Activated CD4-positive, alpha-beta T cell treated with anti-CD3 and anti-CD28 coated beads for 48 hours (primary cell): ENCODE data around the gene LRRTM2.
A peak's percentile ranks its signal among the peaks of the same experiment; 100 is the strongest.
"Not testable (repeated sequence)": the region's sequence is repeated elsewhere in the genome, so short reads cannot be mapped to it uniquely, and the experiment has no call there.

Experiments
- DNase-seq: peaks from one replicate; pipeline ENCODE4 v3.0.0-alpha.2; 2020

The LRRTM2 gene

DNA sequence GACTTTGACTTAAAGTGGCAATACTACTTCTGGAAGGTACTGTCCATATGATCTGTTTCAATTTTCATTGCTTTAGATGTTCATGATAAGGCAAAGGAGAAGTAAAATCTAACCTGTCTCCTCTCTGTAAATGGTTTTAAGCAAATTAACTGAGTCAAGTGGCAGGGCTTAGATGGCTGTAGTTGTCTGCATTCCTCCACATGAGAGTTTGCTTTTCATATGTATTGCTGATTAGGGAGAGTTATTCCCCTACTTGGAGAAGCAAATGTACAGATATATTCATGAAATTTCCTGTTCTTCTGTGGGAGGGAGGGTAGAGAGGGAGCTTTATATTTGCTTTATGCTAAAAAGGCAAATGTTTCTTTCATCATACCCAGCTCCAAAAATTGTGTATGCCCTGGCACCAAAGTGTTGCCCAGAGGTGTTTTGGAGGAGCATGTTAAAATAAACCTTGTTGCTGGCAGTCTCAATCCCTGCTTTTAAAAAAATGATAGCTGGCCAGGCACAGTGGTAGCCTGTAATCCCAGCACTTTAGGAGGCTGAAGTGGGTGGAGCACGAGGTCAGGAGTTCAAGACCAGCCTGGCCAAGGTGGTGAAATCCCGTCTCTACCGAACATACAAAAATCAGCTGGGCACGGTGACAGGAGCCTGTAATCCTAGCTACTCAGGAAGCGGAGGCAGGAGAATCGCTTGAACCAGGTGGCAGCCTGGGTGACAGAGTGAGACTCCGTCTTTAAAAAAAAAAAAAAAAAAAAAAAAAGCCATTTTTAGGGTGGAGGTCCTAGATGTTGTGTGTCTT, 3.5 kb upstream of the LRRTM2 start:
- DNase-seq = no peak

DNA sequence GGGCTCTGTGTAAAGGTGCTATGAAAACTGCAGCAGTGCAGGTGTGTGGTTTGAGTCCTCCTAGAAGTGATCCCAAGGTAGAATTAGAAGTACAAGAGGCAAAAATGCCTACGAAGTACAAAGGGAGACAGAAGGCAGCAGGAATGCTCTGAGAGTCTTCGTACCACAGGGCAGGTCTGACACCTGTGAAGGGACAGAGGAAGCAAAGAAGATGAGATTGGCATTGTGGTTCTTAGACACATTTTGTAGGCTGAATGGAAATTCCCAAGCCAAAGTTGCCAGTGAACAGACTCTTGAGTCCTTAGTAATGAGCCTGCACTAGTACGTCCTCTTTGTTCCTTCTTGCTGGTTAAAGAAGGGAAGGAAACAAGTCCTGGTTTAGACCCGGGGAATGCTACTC, 1.7 kb upstream of the LRRTM2 start:
- no peak for DNase-seq

DNA sequence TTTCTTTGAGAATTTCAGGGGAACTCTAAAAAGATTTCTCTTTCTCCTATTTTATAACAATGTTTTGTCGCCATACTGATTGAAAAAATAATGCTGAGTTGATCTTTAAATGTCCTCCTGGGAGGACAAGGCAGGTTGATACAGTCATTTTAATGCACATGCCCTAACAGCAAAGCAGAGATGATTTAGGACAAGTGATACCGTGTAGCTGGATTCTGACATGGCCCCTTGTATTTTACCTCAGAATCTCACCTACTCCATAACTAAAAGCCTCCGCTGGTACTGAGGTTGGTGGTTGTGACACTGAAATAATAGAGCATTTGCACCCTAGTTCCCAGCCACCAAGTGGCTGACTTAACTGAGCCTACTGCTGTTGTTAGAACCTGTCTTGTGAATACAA, 811 bp upstream of the LRRTM2 start:
- DNase-seq = no peak

DNA sequence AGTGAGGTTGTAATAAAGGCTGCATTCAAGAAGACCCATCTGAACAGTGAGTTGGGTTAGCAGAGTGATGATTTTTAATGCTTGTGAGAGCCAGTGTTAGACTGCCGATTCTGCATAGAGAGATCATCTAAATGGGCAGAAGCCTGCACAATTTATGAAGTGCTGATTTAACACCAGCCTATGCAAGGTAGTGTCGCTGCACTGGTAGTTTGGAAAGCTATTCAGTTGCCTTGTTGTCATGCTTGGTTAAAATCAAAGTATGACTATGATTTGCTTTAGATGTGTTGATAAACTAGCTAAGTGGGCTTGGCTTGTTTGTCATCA, 379 bp upstream of the LRRTM2 start:
- no peak for DNase-seq

DNA sequence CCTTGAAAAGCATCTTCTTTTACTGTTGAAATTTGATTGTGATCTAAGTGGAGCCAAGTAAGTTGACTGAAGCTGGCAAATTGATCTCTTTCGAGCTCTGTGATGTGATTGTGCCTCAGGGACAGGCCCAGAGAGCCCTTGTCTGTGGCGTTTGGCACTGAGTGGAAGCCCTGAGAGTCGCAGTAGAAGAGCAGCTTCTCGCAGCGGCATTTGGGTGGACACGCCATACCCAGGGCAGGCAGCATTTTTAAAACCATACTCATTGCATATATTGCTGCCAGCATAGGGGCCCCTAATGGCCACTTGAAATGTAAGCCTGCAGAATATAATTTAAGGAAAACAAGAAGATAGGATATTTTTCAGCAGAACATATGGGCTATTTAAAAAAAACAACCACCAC, 894 bp downstream of the LRRTM2 start:
- DNase-seq = no peak

DNA sequence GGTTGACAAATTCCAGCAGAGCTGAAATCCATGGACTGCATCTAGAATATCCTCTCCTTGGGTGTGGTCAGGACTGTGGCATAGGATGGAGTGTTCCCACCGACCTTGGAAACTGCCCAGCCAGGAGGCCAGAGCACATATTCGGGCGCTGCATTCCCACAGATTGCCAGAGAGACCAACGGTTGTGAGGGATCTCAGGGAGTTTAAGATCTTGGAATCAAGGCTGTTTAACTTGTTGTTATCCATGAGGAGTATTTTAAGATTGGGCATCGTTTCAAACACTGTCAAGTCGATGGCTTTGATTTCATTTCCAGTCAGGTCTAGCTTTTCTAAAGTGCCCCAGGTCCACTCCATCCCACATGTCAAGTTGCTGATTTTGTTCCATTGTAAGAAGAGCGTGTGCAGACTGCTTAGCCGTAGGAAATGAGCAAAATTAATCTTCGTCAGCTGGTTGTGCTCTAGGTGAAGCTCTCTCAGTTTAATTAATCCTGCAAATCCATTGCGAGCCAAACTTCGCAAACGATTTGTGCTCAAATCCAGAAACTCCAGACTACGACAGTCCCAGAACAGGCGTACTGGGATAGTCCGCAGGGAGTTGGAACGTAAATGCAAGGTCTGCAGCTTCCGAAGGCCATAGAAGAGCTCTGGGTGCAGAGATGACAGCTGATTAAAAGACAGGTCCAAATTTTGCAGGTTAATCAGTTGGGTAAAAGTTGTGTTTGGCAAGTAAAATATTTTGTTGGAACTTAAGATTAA, 1.5 kb downstream of the LRRTM2 start:
- no peak for DNase-seq

DNA sequence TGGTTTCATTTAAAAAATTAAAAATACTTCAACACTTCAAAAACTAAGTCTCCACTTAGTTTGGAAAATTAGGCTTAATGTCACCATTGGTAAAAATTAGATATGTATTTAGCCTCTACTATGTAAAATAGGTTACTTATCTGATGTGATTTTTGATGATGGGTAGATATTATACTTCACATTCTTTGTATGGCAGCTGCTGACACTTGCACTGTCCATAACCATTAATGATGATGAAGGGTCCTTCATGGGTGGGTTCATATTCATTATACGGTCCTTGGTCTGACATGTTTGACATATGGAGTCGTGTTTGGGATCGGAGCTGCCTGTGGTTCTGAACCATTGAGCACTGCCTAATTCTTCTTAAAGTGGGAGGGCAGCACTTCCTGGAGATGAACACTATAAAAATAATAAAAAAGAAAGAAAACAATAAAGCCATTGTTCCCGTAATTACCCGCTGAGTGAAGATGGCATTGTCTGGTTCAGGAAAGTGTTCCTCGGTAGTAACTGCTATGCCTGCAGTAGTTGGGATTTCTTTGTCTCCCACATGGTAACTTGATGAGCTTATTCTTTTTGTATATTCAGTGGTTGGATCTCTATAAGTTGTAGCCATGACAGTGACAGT, 2.2 kb downstream of the LRRTM2 start:
- no peak for DNase-seq

DNA sequence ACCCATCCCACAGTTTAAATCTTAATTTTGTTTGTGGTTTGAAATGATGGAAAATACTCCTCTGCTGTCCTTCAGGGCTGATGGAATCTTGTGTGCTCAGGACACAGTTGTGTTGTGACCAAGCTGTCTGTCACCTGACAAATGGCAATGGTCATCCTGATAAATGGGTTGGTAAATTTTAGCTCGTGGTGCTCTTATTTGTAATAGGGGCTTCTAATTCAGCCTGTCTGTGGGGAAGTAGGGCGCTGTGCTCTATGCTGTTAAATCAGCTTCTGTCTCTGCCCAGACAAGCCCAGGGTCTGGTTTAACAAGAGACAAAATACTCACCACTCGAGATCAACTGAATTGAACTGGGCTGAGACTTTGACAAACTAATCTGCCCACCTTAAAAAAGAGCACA, 4.5 kb downstream of the LRRTM2 start:
- no peak for DNase-seq

DNA sequence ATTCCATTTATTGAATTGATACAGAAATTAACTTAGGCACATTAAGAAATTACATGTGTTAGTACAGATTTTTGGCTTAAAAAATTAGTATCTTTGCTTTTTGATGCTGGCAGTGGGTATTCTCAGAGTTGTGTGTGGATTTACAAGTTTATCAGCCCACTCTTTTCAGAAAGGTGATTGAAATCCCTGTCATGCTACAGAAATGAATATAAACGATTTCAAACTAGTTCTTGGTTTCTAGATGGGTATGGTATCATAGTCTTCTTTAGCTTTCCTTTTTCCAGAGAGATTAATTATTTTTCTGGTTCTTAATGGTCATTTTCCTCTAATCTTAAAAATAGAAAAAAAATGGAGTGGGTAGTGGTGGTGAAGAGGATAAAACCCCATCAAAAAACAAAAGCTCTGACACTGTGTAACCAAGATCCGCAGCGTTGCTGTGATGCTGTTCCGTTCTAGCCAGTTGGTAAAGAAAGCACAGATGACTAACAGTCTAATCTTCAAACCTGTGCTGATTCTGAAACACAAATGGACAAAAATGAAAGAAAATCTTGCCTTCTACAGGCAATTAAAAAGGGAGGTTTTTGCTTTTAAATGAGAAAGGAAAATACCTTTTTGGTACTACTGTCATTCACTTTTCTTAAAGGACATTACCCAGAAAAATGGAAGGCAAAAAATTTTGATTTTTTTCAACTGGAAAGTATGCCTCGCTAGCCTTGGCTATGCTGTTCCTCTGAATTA, 5.2 kb downstream of the LRRTM2 start:
- peak; percentile 20 for DNase-seq

DNA sequence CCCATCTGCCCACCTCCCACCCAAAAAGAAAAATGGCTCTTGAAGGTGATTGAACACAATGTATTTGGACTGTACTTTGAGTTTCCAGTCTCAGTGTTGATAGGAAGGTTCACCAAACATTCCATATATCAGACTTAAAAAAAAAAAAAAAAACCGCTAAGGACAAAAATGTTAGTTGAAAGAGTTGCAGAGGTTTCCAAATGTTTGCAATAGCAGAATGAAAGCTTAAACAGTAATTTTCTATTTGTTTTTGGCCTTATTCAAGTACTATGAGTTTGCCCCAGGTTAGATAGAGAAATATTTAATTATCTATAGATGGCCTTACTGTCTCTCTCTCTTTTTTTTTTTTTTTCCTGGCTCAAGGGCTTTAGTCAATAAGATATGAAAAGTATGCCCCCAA, 6.1 kb downstream of the LRRTM2 start:
- no peak for DNase-seq

DNA sequence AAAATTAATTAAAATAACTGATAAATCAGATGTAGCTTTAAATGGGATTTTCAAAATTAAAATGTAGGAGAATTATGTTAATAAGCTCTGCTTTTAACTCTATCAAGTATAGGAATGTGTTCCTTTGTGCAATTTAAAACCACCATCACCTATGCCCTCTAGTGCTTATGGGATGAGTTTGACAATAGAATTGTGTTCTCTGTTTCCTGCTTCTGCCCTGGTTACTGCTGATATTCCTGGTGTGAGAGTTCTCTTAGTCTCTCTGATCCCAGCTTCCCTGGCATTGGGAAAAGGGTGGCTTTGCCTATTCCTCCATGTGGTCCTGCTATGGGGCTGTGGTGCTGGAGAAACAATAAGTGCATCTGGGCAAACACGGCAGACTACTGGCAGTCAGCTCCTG, 8.1 kb downstream of the LRRTM2 start:
- DNase-seq = no peak

DNA sequence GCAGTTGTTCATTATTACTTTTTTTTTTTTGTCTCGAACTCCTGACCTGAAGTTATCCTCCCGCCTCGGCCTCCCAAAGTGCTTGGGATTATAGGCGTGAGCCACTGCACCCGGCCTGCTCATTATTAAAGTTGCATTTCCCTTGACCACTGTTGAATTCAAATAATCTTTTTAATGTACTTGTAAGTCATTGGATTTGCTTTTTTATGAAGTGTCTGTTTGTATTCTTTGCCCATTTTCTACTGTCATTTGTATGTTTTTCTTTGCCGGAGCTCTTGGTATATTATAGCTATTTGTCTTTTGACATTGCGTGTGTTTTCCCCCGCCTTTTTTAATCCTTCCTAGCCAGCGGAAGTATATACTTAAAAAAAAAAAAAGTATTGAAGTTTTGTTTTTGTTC, 22.0 kb downstream of the LRRTM2 start:
- no peak for DNase-seq

DNA sequence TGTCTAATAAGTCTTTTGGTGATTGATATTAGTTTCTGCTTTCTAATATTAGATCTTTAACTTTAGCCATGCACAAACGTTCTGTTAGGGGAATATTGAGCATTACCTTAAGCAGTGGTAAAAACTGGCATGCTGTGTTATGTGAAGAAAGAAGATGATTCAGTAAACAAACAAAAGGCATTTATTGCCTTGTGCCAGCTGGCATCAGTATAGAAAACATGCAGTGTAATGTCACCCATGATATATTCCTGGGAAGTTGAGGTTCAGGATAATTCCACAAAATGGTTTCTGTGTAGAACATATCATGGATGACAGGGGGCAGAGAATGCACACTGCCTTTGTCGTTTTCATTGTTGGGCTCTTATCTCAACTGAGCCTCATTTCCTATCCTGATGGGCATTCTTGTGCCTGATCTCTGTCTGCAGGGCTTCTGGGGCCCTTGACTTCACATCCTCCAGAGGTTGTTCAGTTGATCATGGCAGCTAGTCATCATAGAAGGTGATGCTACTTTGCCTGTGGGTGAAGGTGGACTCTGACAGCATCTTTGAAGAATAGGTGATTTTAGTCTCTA, 24.2 kb downstream of the LRRTM2 start:
- DNase-seq = no peak

DNA sequence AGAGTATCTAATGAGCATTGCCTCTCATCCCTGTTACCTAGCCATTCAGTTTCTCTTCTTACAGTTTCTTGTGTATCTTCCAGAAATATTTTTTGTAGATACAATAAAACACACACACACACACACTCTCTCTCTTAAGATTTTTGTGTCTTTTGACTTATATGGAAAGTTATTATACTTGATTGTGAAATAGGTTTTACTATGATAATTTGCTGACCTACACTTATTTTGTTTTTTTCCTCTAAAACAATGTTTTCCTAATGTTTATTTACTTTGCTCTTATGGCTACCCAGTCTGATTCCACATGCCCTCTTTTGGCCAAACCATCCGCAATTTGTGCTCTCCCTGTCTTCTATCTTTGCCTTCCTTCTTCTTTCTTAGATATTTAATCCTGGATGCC, 25.3 kb downstream of the LRRTM2 start:
- no peak for DNase-seq

DNA sequence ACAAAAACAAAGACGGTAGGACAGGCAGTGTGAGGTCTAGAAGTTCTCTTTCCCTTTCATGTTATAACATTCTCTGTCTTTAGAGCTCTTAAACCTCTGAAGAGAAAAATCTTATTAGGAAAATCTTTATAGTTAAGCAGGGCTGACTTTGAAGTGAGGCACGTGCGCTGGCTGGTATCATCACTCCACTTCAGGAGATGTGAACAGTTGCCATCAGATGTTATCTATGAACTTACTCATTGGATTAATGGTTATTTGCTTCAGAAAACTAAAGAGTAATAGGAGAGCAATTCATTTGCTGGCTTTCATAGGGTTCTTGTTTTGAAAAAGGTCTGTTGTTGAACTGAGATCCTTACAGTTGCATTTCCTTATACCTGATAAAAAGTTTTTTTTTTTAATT, 25.7 kb downstream of the LRRTM2 start:
- no peak for DNase-seq

DNA sequence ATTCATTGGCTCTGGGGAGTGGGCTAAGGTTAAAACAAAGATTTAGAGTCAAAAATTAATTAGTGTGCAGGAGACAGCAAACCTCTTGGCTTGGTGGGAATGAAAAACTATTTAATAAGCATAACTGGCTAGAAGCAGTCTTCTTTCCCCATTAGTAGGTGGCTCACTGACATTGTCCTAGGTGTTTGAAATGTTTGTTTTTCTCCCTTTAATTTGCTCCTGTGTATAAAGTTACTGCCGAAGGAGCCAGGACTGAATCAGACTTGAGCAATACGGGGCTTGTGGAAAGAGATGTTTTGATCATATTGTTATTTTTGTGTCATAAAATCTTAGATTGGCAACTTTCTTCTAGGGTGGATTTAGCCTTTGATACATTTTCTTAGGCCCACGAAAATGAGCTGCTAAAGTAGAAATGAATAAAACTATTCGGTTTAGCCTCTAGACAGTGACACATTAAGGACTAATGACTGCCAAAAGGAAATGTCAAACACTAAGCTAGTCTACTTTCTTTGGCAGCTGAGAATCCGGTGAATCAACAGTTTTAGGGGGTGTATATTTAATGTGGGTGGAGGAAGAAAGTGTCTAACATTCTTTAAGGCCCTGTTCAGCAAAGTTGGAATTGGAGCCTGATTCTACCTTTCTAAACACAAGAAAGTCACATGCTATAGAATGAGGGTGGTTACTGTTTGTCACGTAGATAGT, 30.2 kb downstream of the LRRTM2 start:
- DNase-seq = no peak

DNA sequence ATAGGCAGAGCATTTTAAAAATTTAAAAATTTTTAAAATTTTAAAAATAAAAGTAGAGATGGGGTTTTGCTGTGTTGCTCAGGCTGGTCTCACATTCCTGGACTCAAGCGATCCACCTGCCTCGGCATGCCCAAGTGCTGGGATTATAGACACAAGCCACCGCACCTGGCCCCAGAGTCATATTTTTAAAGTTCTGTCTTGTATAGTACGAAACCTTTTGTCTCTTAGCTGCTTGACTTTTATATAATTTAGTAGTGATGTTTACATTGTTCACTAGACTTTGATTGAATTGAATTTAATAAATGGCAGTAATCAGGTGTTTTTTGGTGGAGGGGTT, 31.0 kb downstream of the LRRTM2 start:
- no peak for DNase-seq

DNA sequence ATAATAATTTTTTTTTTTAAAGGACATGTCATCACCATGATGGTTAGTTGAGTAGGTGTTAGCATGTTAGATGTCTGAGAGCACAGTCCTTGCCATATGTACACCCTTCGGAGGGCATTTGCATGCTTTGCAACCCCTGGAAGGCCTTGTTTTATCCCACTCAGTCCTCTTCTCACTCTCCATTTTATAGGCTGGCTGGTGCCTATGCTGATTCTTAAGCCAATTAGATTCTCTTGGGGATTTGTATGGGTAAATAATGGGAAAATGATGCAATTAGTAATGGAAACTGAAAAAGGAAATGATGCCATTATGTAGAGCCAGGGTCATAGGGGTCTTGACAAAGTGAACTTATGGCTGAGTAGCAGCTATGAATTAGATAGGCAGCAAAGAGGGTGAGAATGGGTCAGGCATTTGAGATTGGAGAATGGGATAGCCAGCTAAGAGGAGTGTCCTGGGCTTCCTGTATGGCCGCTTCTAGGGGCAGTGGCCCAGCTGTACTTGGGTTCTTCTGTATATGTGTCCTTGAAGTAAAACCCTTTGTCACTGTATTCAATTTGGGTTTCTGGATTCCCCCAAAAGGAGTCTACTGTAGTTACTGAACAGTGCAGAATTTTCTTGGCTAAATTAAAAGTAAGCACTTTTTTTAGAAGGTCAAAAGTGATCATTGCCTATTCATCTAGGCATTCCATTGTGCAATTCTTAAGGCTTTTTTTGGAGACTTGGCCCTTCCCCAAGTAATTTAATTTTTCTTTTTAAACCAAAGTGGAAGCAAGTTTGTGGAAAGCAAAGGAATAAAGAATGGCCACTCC, 31.6 kb downstream of the LRRTM2 start:
- no peak for DNase-seq

DNA sequence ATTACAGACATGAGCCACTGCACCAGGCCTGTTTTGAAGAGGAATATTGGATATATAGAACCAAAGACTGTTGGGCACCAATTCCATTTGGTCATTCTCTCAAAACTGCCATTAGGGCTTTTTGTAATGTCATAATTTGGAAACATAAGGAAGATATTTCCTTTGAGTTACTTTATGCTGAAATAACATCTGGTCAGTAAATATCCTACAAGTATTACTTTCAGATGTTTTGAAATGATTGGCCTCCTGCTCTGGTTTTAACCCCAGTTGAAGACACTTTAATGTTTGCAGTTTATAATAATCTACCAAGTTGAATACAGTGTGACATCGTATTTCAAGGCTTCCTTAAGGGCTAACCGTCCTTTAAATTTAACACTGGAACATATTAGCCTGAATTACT, 33.6 kb downstream of the LRRTM2 start:
- no peak for DNase-seq

DNA sequence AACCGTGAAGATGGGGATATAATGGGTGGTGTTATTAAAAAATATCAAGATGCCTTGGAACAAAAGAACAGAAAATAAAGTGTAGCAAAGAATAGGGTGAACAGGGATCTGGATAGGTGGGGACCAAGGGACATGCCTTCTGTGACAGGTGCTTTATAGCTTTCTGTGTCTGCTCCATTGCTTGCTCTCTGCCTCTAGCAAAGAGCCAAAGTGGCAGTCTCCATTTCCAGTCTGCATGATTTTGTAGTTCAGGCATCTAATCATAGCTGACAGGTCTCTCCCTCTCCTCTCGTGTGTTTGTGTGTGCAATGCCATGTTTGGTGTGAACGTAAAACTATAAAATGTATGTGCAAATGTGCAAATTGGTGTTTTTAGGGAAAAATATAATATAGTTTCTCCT, 35.0 kb downstream of the LRRTM2 start:
- no peak for DNase-seq

DNA sequence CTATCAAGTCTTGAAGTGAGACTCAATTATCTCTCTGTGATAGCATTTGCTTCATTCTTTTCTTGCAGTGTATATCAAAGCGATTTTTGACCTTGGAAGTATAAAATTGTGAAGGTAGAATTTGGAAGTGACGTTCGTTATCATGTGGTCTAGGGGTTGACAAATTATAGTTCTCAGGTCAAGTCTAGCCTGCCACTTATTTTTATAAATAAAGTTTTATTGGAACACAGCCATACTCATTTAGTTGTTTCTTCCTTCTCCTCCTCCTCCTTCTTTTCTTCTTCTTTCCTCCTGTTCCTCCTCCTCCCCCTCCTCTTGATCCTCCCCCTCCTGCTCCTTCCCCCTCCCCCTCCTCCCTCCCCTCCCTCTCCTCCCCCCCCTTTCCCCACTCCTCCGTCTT, 38.0 kb downstream of the LRRTM2 start:
- no peak for DNase-seq

DNA sequence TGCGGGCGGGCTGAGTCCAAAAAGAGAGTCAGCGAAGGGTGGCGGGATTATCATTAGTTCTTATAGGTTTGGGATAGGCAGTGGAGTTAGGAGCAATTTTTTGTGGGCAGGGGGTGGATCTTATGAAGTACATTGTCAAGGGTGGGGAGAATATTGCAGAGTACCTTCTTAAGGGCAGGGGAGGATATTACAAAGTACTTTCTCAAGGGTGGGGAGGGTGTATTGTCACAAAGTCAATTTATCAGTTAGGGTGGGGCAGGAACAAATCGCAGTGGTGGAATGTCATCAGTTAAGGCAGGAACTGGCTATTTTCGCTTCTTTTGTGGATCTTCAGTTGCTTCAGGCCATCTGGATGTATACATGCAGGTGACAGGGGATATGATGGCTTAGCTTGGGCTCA, 40.3 kb downstream of the LRRTM2 start:
- not testable (repeated sequence) for DNase-seq
